GM12874 (cell line): ENCODE measurements around the gene RND3.

Source experiments
- TF ChIP-seq, protein P1 (sequence below): IDR thresholded peaks from 2 replicates; pipeline ENCODE4 v1.5.1; 2011; ENCODE audit warnings: low read depth, mild to moderate bottlenecking, control low read depth, low read length, moderate library complexity; ENCODE audit not compliant: insufficient read depth

Gene RND3

DNA sequence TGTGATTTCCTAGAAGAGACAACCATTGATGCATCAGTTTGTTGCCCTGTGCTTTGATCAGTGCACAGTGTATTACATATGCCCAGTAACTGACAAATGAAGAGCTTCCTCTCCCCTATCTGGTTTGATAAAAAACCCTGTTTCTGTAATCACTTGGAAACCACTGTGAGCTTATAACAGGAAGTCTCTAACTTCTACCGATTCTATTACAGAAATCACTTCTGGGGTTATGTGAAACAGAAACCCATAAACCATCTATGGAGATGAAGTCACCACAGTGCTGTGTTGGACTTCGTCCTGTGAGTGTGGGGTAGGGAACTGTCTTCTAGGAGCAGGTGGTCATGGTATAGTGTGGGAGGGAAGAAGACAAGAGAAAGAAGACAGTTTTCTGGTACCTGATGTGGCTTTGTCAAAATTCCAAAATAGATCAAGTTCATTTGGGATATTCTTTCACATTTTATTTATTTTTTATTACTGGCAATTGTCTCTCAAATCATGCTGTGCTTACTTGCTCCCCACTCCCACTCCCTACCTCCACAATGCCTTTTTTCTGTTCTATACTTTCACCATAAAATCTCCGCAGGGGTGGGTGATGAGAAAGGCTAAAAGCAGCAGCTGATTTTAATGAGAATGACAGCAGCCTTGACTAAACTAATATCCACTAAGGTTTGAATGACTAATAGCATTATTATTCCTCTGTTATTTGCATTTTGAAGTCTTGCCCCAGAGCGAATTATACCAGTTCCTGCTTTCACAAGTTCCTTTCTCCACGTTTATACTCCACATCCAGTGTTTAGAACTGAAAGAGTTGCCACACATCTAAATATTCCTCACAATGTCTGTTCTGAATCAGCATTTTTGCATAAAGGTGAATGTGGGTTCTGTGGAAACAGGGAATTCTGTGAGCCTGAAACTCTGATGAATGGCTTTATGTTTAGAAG lies 41.7 kb upstream of the RND3 start:
- TF ChIP-seq, protein P1, sequence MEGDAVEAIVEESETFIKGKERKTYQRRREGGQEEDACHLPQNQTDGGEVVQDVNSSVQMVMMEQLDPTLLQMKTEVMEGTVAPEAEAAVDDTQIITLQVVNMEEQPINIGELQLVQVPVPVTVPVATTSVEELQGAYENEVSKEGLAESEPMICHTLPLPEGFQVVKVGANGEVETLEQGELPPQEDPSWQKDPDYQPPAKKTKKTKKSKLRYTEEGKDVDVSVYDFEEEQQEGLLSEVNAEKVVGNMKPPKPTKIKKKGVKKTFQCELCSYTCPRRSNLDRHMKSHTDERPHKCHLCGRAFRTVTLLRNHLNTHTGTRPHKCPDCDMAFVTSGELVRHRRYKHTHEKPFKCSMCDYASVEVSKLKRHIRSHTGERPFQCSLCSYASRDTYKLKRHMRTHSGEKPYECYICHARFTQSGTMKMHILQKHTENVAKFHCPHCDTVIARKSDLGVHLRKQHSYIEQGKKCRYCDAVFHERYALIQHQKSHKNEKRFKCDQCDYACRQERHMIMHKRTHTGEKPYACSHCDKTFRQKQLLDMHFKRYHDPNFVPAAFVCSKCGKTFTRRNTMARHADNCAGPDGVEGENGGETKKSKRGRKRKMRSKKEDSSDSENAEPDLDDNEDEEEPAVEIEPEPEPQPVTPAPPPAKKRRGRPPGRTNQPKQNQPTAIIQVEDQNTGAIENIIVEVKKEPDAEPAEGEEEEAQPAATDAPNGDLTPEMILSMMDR, result no peak

DNA sequence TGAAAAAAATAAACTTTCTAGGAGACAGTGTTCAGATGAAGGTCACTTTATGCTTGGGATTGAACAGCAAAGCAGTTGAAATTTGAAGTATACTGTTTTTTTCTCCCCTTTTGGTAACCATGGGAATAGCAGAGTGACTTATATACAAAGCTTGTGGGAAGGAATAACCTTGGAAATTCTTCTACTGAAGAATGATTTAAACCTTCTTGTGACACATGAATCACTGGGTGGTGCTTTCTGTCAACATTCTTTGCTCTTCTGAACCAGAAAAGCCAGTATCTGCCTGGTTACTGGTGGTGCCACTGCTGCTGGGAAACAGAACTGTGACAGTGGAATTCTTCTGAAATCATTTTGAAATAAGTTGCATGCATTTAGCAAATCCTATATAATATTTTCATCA lies 39.4 kb upstream of the RND3 start:
- TF ChIP-seq, protein P1, result no peak

DNA sequence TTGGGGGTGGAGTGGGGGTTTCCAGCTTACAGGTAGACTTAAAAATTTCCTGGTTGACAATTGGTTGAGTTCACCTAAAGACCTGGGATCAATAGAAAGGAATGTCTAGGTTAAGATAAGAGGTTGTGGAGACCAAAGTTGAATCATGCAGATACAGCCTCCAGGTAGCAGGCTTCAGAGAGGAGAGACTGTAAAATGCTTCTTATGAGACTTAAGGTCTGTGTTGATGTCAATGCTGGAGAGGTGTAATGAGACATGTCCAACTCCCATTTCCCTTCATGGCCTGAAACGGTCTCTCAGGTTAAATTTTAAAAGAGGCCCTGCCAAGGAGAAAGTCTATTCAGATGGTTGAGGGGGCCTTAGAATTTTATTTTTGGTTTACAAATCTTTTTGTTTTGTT lies 38.5 kb upstream of the RND3 start:
- TF ChIP-seq, protein P1, result no peak

DNA sequence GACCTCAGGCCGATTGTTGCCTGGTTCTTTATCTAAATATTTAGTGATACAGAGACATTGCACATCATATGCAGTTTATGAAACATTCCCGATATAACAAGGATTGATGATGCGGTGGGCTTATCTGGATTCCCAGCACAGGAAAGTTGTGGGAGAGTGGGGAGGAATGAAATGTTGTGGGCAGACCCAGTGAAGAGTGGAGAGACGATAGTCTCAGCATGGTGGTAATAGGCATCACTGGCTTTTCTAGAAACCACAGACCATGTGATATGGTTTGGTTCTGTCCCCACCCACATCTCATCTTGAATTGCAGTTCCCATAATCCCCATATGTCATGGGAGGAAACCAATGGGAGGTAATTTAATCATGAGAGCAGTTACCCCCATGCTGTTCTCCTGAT lies 34.8 kb upstream of the RND3 start:
- TF ChIP-seq, protein P1, result no peak

DNA sequence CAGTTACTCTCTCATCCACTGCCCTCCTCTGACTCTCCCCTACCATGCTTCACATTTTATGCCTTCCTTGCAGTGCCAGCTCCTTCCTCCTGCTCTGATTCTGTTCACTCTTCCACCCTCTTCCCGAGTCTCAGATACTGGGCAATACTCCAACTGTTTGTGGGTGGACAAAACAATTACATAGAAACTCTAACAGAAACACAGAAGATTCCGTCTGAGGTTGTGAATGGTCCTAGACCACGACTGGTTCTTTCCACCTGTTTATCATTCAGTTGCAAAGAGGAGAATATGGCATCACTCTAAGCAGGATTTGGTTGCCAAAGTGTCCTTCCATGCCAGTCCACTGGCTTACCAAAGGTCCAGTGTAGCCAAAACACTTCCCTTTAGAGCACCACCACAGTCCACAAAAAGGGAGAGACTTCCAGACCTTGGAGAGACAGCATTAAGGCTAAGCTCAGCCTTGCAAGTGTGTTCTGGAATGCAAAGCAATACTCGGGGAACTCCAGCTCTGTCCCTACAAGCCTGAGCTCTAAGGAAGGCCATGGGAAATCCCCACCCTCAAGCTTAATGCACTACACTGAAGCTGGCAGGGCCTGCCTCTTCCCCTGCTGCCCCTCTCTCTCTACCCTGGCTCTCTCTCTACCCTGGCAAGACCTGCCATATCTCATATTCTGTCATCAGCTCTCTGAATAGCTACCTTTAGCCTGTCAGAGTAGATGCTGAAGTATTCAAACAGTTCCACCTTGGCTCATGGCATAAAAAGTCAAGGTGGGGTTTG lies 33.6 kb upstream of the RND3 start:
- TF ChIP-seq, protein P1, result no peak

DNA sequence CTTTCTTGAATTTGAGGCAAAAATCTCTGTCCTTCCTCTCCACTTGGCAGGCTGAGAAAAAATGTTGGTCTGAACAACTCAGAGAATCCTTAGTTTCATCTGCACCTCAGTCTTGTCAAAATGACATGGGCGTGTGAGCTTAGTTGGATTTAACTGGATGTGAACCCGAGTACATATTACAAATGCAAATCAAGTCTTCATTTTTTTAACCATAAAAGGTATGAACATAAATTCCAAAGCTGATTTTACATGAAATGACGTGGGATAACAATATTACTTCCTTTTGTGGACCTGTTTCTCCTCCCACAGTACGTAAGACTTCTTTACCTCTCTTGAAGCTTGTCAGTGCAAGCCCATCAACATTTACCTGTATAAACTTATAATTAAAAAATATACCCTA lies 32.6 kb upstream of the RND3 start:
- TF ChIP-seq, protein P1, result no peak

DNA sequence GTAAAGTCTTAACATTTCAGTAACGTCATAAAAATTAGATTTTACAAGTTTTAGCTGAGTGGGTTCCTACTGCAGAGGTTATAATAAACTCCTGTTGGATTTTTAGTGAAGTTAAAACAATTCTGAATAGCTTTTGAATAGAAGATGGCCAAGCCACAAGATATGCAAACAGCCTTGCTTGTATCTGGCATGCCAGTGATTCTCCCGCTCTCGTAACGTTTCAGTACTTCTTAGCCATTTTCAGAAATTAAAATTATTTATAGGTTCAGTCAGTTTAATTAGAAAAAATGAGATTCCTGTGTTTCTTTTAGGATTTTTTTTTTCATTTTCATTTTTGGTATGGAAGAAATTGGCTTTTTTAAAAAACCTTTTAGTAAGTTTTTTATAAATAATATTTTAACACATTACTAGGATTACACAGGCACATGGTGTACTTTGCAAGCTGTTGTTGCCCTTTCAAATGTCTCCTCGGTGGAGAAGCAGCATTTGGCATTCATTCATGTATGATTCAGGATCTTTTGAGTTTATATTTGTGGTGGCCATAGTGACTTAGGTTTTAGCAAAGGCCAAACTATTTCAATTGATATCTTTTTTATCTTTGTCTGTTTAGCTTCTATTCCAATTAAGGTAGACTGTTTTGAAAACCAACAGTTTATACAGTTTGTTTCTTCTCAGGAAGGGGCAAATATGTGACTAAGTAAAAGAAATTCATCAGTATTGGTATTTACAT lies 30.6 kb upstream of the RND3 start:
- TF ChIP-seq, protein P1, result no peak
